Right forelimb (tissue), 1 donor: ENCODE data around the gene MAGI2.
"Not testable (repeated sequence)": the region's sequence is repeated elsewhere in the genome, so short reads cannot be mapped to it uniquely, and the experiment has no call there.

Source experiments
- DNase-seq: peaks from one replicate; pipeline ENCODE4 v3.0.0-alpha.2; 2018

Gene MAGI2

DNA sequence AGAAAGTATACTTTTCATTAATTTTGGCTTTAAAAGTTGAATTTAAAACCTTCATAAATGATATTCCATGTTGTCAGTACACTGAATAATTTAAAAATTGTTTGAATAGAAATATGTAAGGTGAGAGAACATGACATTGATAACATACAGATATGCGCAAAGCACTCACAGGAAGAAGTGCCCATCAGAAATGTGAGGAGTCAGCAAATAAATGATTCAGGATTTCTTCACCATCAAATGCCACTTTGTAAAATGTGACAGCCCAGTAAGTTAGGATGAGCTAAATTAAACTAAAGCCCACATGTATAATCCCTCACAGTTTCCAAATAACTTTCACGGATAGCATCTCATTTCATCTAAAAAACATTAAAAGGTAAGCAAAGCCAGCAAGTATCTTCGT, 417.6 kb downstream of the MAGI2 start:
- no peak for DNase-seq

DNA sequence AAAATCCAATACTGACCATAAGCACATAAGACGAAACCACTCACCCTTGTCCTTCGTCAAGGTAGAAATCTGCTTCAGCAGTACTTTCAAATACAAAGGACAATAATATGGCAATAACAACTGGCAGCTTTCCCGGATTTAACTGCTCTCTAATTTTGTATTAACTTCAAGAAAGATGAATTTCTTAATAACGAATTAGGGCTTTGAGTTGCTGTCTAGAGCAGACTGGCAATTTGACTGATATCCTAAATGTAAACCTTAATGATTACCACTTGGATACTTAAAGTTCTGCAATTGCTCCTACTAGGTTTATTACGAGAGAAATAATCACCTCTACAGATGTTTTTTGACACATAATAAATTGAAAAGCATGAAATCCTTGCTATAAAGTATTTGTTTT, 418.7 kb downstream of the MAGI2 start:
- no peak for DNase-seq

DNA sequence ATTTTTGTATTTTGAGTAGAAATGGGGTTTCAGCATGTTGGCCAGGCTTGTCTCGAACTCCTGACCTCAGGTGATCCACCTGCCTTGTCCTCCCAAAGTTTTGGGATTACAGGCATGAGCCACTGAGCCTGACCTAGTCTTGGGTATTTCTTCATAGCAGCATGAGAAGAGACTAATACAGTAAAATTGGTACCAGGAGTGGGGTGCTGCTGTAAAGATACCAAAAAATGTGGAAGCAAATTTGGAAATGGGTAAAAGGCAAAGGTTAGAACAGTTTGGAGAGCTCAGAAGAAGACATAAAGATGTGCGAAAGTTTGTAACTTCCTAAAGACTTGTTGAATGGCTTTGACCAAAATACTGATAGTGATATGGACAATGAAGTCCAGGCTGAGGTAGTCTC, 433.8 kb downstream of the MAGI2 start:
- not testable (repeated sequence) for DNase-seq

DNA sequence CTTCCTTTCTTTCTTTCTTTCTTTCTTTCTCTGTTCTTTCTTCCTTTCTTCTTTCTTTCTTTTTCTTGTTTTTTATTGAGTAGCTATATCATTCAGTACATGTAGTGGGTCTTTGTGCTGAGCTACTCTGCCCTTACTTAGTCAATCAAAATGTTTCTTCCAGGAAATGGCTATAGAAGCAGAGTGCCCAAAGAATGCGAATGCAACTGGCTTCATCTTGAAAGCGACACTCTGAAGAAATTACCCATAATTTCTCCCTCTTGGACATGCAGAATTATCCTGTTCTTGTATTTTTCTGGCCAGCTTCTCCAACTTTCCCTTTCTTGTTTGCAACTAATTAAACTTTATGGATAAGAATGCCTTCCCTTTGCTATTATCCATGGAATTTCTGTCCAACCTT, 441.5 kb downstream of the MAGI2 start:
- no peak for DNase-seq

DNA sequence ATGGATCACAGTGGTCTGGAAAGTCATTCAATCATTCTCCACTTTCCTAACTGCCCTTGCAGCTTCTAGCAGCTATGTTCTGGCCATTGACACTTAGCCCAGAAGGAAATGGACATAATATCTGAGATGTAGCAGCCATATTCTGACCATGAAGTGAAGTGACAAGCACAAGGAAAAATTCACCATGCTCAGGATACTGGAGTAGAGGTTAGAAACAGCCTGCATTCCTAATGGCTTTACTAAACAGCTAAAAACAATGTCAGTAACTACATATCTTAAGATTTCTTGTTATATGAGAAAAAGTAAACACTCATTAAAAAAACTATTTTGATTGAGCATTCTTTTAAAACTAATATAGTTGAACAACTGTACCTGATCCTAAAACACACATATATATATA, 443.8 kb downstream of the MAGI2 start:
- no peak for DNase-seq

DNA sequence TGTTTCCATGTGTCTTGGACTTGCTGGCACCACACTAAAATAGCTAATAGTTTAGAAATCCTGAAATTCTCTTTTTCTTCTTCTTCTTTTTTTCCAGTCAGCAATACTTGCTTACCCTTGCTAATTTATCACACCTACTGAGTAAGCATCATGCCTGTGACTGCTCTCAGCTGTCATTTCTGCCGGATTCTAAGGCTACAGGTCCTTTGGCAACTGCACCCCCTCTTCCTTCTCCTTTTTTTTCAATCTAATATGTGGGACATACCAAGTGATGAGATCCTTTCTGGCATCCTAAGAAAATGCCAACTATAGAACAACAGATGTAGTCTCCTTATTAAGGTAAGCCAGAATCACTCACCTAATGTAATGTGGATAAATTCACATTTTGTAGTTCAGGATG, 444.7 kb downstream of the MAGI2 start:
- DNase-seq: no peak

DNA sequence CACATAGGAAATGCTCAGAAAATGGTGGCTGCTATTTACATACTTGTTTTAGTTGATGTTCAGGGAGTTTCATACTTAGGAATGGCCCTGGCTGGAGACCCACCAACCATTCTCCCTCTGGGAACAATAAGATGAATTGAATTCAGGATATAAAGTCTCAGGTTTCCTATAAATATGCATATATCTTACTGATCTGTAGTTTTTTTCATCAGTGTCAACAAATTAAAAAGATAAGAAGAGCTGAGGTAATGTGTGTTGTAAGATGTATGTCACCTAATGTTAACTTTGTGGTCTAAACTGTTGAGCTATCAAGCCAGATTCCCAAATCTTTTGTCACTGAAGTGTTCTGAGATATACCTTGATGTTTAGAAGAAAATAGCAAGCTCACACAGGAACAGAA, 457.5 kb downstream of the MAGI2 start:
- no peak for DNase-seq

DNA sequence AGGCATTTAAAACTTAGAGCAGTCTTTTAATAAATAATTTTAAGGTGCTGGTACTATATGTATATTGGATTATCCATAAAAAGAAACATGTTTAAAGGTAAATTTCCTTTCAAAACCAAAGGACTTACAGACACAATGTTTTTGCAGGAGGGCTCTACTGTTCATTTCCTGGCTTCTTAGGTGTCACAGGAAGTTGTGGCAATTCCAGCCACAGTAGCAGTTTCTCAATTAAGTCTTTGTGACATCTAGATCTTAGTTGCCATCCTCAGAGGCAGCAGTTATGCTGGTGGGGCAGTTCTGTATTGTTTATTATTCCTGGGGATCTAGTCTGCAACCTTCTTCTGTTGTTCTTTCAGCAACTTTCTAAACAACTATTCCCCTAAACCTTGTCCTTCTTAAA, 460.1 kb downstream of the MAGI2 start:
- DNase-seq: no peak

DNA sequence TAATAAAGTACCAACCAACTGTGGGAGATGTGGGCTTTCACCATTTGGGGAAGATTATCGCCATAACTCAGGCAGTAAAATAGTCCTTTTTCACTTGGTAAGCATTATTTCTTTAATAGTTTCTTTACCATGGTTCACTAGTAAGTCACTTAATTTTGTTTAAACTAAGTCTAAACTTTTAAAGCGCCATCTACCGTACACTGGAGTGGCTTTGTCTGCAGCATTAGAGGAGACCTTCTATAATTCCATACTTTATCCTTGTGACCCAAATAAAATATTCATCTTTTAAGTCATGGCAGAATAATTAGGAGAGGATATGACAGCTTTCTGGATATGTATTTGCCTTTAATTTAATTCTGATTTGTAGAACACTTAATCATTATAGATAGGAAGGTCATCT, 468.0 kb downstream of the MAGI2 start:
- no peak for DNase-seq

DNA sequence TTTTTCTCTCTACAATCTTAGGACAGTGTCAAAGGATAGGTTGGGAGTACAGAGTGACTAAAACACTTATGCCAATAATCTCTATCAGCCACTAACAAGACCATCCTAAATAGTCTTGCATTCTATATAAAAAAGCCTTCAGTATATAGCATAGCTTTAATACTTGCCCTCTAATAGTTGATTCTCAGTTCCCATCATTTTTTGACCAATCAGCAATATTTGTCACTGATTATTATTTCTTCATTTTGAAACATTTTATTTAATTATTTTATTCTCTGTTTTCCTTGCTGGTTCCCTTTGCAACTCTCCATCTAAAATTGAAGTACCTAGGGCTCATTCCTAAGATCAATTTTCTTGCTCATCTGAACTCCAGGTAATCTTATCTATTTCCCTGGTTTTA, 470.0 kb downstream of the MAGI2 start:
- no peak for DNase-seq

DNA sequence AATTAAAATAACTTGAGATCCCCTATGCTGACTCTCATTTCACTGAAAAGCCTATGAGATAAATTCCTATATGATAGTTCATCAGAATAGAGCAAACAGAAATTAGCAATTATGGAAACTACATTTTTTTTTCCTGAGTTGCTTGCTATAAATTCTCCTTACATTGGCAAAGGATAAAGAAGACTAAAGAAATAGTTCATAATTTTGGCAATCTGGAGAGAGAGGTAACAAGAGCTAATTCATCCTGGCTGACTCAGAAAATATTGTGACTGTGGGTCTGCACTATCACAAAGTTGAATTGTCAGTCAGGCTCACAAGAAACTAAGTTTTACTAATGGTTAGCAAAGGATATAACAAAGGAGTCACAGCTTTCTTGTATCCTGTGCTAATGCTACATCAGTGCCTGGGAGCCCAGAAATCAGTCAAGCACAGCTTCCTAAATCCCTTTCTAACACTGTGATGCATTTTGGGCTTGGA, 483.0 kb downstream of the MAGI2 start:
- DNase-seq: no peak

DNA sequence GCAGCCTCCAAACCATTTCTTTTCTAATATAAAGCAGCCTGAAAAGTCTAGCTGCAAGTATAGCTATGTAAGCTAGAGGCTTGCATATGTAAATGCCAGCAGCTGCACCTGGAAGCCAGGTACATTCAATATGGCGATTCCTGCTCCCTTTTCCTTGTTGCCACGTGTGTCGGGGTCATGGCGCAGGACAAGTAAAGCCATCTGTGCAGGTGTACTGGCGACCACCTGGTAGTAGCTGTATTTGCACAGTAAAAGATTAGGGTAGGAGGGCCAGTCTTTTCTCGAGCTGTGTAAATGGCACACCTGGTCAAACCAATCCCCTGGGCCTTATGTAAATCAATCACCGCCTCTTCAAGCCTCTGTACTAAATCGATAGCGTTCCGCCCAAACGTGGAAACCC, 484.5 kb downstream of the MAGI2 start:
- no peak for DNase-seq

DNA sequence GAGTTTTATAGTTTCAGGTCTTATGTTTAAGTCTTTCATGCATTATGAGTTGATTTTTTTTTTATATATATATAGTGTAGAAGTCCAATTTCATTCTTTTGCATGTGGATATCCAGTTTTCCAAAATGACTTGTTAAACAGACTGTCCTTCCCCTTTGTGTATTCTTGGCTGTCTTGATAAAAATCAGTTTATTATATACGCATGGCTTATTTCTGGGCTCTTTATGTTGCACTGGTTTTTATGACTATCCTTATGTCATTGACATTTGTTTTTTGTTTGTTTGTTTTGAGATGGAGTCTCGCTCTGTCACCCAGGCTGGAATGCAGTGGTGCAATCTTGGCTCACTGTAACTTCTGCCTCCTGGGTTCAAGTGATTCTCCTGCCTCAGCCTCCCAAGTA, 485.9 kb downstream of the MAGI2 start:
- DNase-seq: not testable (repeated sequence)

DNA sequence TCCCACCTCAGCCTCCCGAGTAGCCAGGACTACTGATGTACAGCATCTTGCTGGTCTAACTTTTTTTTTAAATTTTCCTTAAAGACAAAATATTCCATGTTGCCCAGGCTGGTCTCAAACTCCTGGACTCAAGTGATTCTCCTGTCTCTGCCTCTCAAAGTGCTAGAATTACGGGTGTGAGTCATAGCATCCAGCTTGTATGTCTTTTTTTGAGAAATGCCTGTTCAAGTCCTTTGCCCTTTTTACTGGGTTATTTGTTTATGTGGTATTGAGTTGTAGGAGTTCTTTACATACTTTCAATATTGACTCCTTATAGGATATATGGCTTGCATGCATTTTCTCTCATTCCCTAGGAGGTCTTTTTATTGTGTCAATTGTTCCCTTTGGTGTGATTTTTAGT, 486.4 kb downstream of the MAGI2 start:
- no peak for DNase-seq

DNA sequence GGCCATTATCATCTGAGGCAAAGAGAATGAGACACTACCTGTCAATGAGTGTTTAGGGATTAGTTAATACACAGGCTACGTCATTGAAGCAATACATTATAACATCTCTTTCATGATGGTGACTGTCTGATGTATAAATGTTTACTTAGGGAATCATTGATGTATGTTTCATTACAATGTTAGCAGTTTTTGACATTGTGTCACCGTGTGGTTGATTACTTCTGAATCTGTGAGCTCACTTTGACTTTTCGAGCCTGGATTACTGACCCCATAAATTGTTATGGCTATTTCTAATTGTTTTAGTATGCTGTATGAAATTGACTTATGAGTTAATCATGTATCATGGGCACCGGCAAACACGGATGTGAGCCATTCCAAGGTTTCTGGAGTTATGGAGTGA, 494.0 kb downstream of the MAGI2 start:
- no peak for DNase-seq

DNA sequence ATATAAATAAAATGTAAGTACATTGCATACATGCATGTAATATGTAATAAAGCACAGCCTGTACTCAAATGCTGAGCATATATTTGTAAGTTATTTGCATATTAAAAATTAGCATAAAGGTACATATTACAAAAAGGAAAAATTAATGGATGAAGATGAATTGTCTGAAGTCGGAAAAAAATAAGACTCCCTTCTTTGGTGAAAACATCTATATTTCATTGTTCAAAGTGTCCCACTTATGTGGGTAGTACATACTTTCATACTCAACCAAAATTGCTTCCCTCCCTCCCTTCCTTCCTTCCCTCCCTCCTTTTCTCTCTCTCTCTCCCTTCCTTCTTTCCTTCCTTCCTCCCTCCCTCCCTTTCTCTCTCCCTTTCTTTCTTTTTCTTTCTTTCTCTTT, 498.1 kb downstream of the MAGI2 start:
- DNase-seq: no peak

DNA sequence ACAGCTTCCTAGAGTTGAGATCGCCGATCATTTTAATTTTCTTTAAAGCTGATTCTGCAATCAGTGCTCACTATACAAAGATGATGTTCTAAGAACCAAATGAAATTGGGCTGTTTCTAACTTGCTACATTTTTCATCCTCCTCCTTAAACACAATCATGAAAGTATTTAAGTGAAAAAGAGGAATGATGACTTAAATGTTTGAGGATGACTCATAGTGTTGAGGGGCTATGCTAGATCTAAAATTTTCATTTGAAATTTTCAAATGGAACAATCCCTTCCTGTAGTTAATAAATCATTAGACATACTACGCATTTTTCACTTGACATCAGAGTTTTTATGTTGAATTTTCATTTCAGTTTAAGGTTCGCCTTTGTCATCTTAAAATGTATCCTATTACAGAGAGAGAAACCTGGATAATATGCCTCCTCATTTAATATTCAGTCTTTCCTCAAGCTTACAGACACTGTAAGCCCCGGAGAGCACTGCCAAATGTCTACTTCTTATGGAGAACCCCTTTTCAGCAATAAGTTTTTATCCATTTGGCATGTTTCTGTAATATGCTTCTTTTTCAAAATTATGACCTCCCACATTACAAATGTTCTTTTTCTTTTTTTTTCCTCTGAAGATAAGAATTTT, 499.6 kb downstream of the MAGI2 start:
- no peak for DNase-seq

DNA sequence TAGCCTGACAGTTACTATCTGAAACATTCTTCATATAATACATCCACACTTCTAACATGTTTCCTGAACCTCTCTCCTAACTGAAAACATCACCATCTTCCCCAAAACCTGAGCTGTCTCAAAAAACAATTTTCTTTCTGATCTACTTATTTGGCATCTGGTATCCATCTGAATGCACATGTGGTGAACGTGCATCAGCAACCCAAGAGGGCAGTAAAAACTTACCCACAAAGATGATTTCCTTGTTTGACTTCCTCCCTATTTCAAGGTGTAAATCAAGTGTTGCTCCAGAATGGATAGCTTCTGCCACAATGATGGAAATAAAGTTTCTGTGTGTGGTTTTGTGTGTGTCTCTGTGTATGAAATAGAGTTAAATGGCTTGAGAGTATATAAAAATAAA, 500.4 kb downstream of the MAGI2 start:
- DNase-seq: no peak

DNA sequence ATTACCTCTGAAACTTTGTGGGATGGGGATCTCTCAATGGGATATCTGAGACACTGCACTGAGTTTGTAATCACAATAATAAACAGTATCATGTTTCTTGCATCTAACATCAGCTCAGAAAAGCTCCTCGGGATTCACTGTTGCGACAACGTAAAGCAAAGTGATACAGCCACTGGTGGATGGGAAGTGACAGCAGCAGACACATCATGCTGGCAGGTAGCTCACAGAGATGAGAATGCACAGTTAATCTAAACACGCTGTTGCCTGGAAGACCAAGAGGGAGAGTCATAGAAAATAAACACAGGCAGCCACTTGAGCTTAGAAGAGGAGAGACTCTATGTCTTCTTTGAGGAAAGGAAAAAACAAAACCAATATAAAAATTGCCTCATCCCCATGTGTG, 513.8 kb downstream of the MAGI2 start:
- DNase-seq: no peak

DNA sequence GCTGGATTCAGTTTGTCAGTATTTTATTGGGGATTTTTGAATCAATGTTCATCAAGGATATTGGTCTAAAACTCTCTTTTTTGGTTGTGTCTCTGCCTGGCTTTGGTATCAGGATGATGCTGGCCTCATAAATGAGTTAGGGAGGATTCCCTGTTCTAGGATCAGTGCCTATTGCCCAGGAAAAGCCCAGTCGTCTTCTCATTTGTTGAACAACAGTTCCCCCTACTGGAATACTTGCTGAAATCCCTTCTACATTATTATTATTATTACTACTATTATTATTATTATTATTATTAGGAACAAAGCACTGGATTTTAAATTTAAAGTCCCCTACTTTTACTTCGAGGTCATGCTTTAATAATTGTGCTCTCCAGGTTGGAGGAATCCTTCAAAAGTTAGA, 528.9 kb downstream of the MAGI2 start:
- DNase-seq: no peak

DNA sequence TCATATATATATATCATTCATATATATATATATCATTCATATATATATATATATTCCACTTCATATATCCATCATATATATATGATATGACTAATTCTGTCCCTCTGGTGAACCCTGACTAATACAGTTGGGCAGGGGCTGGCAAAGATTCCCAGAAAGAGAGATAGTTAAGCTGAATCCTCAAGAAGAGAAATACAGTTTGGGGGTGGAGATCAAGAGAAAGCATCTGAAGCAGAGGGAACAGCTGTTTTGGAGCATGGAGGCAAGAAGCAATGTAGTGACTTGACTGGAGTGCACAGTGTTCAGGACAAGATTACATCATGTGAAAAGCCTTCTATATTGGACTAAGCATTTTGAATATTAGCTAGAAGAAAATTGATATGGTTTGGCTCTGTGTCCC, 540.7 kb downstream of the MAGI2 start:
- no peak for DNase-seq

DNA sequence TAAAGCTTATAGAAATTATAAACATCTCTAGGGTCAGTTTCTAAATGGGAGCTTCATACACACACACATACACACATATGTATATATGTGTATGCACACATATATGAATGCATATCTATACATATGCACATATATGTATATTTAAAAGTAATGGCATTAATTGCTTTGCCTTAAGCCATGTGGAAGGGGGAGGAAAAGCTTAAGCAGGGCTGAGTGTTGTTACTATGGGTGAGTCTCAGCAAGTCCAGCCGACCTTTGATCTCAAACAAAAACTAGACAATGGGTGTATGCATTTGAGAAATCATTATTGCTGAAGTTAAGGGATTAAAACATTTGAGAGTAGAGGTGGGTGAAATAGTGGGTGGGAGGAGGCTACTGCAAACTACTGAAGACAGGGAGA, 546.7 kb downstream of the MAGI2 start:
- no peak for DNase-seq

DNA sequence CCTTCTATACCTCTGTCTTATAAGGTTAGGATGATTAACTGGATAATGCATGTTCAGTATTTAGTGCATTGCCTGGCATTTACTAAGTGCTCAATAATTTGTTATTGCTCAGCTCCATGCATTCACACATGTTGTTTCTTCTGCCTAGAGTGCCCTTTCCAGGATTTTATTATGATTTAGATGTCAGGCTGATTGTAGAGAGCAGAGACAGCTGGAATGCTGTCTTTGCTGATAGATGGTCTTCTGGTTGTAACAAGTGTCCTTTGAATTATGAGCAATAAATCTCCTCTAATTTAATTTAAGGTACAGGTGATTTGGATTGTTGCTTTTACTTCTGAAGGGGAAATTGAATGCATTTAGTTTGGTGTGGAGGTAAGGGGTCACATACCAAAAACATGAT, 548.0 kb downstream of the MAGI2 start:
- no peak for DNase-seq

DNA sequence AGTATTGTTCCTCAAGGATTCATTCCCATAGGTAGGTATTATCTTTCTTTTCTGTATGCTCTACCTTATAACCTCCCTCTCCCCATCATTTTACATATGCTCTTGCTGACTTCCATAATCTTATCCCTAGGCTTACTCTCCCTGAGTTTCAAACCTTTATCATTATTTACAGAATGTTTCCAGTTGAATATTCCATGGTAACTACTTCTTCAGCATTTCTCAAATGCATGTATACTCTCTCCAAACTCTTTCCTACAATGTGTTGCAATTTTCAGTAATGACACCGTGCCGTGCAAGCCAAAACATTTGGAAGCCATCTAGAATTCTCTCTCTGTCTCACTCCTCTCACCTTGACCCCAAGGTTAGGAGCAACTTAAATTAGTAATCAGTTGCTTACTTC, 548.5 kb downstream of the MAGI2 start:
- DNase-seq: no peak

DNA sequence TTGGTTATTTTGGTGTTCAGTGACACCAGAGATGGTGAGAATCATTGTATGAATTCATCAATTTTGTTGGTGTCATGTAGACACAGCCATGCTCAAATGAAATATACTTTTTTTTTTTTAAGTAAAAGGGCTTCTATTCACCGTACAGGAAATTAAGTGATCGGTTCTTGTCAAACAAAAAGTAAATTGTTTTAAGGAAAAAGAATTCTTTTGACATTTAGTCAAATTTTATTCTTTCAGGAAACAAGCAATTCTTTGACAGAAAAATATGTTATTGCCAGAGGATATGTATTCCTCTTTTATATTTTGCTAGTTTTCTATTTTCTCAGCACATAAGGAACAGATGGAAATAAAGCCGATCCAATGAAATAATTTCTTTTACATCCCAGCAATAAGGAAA, 551.9 kb downstream of the MAGI2 start:
- no peak for DNase-seq

DNA sequence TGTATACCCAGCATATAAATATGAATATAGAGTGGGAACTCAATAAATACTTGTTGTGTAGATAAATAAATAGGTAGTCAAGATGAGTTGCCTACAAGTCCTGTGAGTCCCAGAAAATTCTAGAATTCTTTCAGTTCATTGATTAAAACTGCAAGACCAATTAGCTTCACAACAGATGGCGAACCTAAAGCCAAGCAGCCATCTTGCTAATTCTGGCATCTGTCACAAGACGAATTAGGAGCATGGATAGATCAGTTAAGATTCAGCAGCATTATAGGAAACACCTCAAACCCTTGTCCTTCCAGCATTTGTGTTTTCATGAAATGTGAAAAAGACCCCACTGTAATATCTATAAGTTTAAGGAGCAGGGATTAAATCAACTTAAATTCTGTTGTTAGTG, 552.7 kb downstream of the MAGI2 start:
- no peak for DNase-seq
